Body of pancreas (tissue), 4 donors: ENCODE measurements around the gene NFATC2.

Source experiments
- CTCF ChIP-seq, 7 experiments: fragments of 450-650 bp in 4 of 7; fragments of 200-600 bp in 3 of 7; sonication (generic) in 3 of 7; IDR thresholded peaks; one replicate each; pipeline ENCODE4 v1.5.1; 2016 to 2019; ENCODE audit warnings: antibody characterized with exemption in 7 of 7
- POLR2A ChIP-seq, 3 donors: fragments of 450-650 bp; IDR thresholded peaks; one replicate each; pipeline ENCODE4 v1.6.1; 2016; ENCODE audit warnings: antibody characterized with exemption in 3 of 3, mild to moderate bottlenecking in 2 of 3

GRCh38 chr20:51359401-51359800 is 183.1 kb downstream of the NFATC2 start:
- TF ChIP-seq CTCF (IDR thresholded peaks at IDR 0.05) (no peak), POLR2A (IDR thresholded peaks at IDR 0.05) (no peak)
